ENCODE data around the gene ALDH1L1.

ALDH1L1 gene

DNA sequence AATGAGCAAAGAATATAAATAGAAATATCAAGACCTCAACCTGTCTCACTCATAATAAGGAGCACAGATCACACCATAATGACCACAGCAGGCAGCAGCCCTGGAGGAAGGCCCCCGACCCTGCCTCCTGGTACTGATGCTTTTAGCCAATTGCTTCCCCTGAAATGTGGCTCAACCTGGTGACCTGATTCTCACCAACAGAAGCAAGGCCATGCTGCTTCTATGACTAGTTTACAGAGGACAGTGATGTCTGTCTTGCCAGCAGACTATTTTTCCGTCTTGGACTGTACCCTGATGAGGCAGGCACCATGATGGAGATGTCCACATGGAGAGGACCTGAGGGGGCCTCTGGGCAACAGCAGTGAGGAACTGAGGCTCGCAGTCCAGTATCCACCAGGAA, 114.5 kb downstream of the ALDH1L1 start:
- Histone ChIP-seq H3K9ac (ENCODE audit: low read length) (no peak overlapping the region), H3K36me3 (ENCODE audit: low read length) (no peaks in the 10 kb centered on the region), H4K20me1 (ENCODE audit: low read depth, low read length) (no peaks in the 10 kb centered on the region), H3K4me2 (ENCODE audit: low read depth, low read length, poor library complexity, severe bottlenecking) (no peak overlapping the region), H3K27ac (ENCODE audit: low read depth, low read length) (no peak overlapping the region), H3K9me2 (replicated peaks; ENCODE audit: insufficient read depth, low read length) (no peaks in the 10 kb centered on the region), H3K27me3 (ENCODE audit: low read length) (no peaks in the 10 kb centered on the region), H3K79me2 (ENCODE audit: insufficient read depth, low read length) (no peaks in the 10 kb centered on the region), H3K4me3 (ENCODE audit: insufficient read depth, low read length, poor library complexity, severe bottlenecking) (no peak overlapping the region), H3K9me3 (ENCODE audit: insufficient read depth, low read length) (no peaks in the 10 kb centered on the region), H3F3A (ENCODE audit: insufficient read depth) (no peaks in the 10 kb centered on the region), H2AFZ (ENCODE audit: low read depth, low read length, severe bottlenecking) (no peak overlapping the region)
- no peak for TF ChIP-seq EZH2phosphoT487 (conservative IDR thresholded peaks at IDR 0.05; ENCODE audit: low read length)
- TF ChIP-seq, protein P1, sequence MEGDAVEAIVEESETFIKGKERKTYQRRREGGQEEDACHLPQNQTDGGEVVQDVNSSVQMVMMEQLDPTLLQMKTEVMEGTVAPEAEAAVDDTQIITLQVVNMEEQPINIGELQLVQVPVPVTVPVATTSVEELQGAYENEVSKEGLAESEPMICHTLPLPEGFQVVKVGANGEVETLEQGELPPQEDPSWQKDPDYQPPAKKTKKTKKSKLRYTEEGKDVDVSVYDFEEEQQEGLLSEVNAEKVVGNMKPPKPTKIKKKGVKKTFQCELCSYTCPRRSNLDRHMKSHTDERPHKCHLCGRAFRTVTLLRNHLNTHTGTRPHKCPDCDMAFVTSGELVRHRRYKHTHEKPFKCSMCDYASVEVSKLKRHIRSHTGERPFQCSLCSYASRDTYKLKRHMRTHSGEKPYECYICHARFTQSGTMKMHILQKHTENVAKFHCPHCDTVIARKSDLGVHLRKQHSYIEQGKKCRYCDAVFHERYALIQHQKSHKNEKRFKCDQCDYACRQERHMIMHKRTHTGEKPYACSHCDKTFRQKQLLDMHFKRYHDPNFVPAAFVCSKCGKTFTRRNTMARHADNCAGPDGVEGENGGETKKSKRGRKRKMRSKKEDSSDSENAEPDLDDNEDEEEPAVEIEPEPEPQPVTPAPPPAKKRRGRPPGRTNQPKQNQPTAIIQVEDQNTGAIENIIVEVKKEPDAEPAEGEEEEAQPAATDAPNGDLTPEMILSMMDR (IDR thresholded peaks at IDR 0.05; ENCODE audit: insufficient read depth, low read length, poor library complexity, severe bottlenecking), result no peak

DNA sequence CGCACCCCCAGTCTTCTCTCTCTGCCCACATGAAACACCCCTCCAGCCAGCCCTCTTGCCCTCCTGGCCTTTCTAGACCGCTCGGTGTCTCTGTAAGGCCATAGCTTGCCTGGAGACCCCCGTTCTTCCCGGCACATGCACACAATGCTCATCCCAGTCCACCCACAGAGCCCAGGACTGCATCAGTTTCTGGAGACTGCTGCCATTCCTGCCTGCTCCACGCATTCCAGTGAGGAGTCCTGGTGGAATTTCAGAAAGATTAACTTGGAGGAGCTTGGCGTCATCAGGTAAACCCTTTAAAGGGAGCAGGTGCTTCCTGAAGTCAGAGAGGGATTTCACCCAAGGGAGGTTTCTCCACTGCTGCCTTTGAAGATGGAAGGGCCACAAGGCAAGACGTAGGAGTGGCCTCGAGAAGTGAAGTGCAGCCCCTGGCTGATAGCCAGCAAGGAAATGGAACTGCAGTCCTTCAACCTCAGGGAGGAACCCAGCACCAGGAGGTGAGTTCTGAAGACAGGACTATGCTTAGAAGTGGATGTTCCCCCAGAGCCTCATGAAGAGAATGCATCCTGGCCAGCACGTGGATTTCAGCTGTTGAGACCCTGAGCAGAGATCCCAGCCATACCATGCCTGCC, 115.6 kb downstream of the ALDH1L1 start:
- no peak for TF ChIP-seq EZH2phosphoT487 (conservative IDR thresholded peaks at IDR 0.05; ENCODE audit: low read length)
- TF ChIP-seq, protein P1 (IDR thresholded peaks at IDR 0.05; ENCODE audit: insufficient read depth, low read length, poor library complexity, severe bottlenecking), result no peak
- Histone ChIP-seq H3K9me2 (replicated peaks; ENCODE audit: insufficient read depth, low read length) (no peaks in the 10 kb centered on the region), H3K4me2 (ENCODE audit: low read depth, low read length, poor library complexity, severe bottlenecking) (no peak overlapping the region), H3K79me2 (ENCODE audit: insufficient read depth, low read length) (no peaks in the 10 kb centered on the region), H4K20me1 (ENCODE audit: low read depth, low read length) (no peaks in the 10 kb centered on the region), H3K4me3 (ENCODE audit: insufficient read depth, low read length, poor library complexity, severe bottlenecking) (no peak overlapping the region), H3F3A (ENCODE audit: insufficient read depth) (no peaks in the 10 kb centered on the region), H3K27ac (ENCODE audit: low read depth, low read length) (no peak overlapping the region), H3K9ac (ENCODE audit: low read length) (no peak overlapping the region), H3K36me3 (ENCODE audit: low read length) (no peaks in the 10 kb centered on the region), H3K9me3 (ENCODE audit: insufficient read depth, low read length) (no peaks in the 10 kb centered on the region), H3K27me3 (ENCODE audit: low read length) (no peaks in the 10 kb centered on the region), H2AFZ (ENCODE audit: low read depth, low read length, severe bottlenecking) (no peak overlapping the region)

DNA sequence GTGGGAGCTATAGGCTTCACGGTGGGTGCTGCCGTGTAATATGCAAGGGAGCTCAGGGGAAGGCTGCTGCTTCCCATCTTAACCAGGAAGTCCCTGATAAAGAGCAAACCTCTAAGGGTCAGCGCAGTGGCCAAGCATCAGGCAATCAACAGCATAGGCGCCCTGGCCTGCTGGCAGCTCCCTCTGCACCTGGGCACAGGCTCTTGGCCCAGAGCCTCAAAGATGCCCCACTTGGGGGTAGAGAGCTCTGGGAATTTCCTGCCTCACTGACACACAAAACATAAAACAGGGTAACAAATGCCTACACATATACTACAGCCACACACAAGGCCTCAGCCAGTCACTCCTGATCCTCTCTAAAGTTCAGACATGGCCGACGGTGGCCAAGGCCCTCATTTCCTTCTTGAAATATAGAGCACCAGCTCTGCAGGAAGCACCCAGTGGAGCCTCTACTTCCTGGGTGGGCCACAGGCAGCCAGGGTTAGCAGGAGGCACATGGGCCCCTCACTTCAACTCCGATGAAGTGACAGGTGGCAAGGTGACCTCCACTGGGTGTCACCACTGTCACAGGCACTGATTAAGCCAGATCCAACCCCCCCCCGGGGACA, 116.9 kb downstream of the ALDH1L1 start:
- H3F3A ChIP-seq (ENCODE audit: insufficient read depth), result no peaks in the 10 kb centered on the region
- no peaks in the 10 kb centered on the region for H3K9me2 ChIP-seq (replicated peaks; ENCODE audit: insufficient read depth, low read length)
- H3K9ac ChIP-seq (ENCODE audit: low read length), result no peak overlapping the region
- H3K4me2 ChIP-seq (ENCODE audit: low read depth, low read length, poor library complexity, severe bottlenecking), result no peak overlapping the region
- H4K20me1 ChIP-seq (ENCODE audit: low read depth, low read length), result no peaks in the 10 kb centered on the region
- H3K27ac ChIP-seq (ENCODE audit: low read depth, low read length), result no peak overlapping the region
- no peaks in the 10 kb centered on the region for H3K27me3 ChIP-seq (ENCODE audit: low read length)
- TF ChIP-seq EZH2phosphoT487 (conservative IDR thresholded peaks at IDR 0.05; ENCODE audit: low read length), result no peak
- TF ChIP-seq, protein P1 (IDR thresholded peaks at IDR 0.05; ENCODE audit: insufficient read depth, low read length, poor library complexity, severe bottlenecking), result no peak
- H3K9me3 ChIP-seq (ENCODE audit: insufficient read depth, low read length), result no peaks in the 10 kb centered on the region
- no peak overlapping the region for H3K4me3 ChIP-seq (ENCODE audit: insufficient read depth, low read length, poor library complexity, severe bottlenecking)
- H3K36me3 ChIP-seq (ENCODE audit: low read length), result no peaks in the 10 kb centered on the region
- no peaks in the 10 kb centered on the region for H3K79me2 ChIP-seq (ENCODE audit: insufficient read depth, low read length)
- no peak overlapping the region for H2AFZ ChIP-seq (ENCODE audit: low read depth, low read length, severe bottlenecking)

Data from SU-DHL-6 (cell line).